Spinal cord (tissue), 10 donors: ENCODE results near the gene TPX2. TPM values are rescaled to one million over a fixed set of nuclear protein-coding genes. Genes with fewer than 3 reads are reported as not detected.

Experiments
- DNase-seq, 6 donors: peaks; one replicate each; pipeline versions ENCODE4 v3.0.0 to v3.0.0-alpha.2; 2013 to 2015; ENCODE audit warnings: low spot score in 6 of 6, low read depth in 4 of 6
- H3K27ac ChIP-seq: one replicate; pipeline ENCODE4 v1.5.1; 2013; ENCODE audit warnings: low read depth, low read length, control low read depth
- H3K27me3 ChIP-seq: one replicate; pipeline ENCODE4 v1.6.1; 2013; ENCODE audit warnings: low read length; ENCODE audit not compliant: control insufficient read depth, insufficient read depth
- H3K36me3 ChIP-seq: one replicate; pipeline ENCODE4 v1.6.1; 2013; ENCODE audit warnings: low read length; ENCODE audit not compliant: control insufficient read depth, insufficient read depth
- H3K4me1 ChIP-seq: one replicate; pipeline ENCODE4 v1.6.1; 2013; ENCODE audit warnings: low read length; ENCODE audit not compliant: control insufficient read depth, insufficient read depth
- H3K4me3 ChIP-seq: one replicate; pipeline ENCODE4 v1.5.1; 2013; ENCODE audit warnings: low read depth, low read length, control low read depth
- H3K9me3 ChIP-seq: one replicate; pipeline ENCODE4 v1.6.1; 2013; ENCODE audit warnings: low read length; ENCODE audit not compliant: control insufficient read depth, insufficient read depth
- WGBS: methylation state at CpG from one replicate; pipeline ENCODE4 v1.1.5; 2013; ENCODE audit warnings: missing lambda C conversion rate; ENCODE audit not compliant: insufficient coverage; 5-methylcytosine and 5-hydroxymethylcytosine counted together
- polyA plus RNA-seq, 2 donors: library from polyadenylated mRNA; unstranded; fragments of 120-200 nt; gene quantifications; one replicate each; pipeline ENCODE4 v1.2.1, GENCODE V29; 2013; ENCODE audit not compliant: insufficient read length in 2 of 2
- total RNA-seq, 2 donors: library from RNA; depleted of rRNA in 1 of 2; stranded (reverse); fragments of 120-200 nt in 1 of 2; fragments of >200 nt in 1 of 2; gene quantifications; one replicate each; pipeline versions ENCODE4 v1.2.3 to v1.2.4, GENCODE V29; 2013 to 2014
- donor health status: healthy.

Gene TPX2
- total and polyA plus RNA-seq, 4 donors = 14.4 to 31.8 (median 27.5) TPM

GRCh38 chr20:31760519-31761240 lies 21.6 kb downstream of the TPX2 start:
- 100% methylated on average over 5 of the region's 6 CpGs for WGBS
- no peaks in the 10 kb centered on the region for H3K9me3 ChIP-seq
- no peaks in the 10 kb centered on the region for H3K36me3 ChIP-seq
- no peak overlapping the region for H3K4me3 ChIP-seq
- no peaks in the 10 kb centered on the region for H3K4me1 ChIP-seq
- DNase-seq = no peak
- H3K27me3 ChIP-seq = no peaks in the 10 kb centered on the region
- no peak overlapping the region for H3K27ac ChIP-seq

- Histone ChIP-seq H3K9me3 (no peaks in the 10 kb centered on the region), H3K27me3 (no peaks in the 10 kb centered on the region), H3K27ac (no peak overlapping the region), H3K4me1 (no peaks in the 10 kb centered on the region), H3K36me3 (peaks cover 6% of the 10 kb centered on the region), H3K4me3 (no peak overlapping the region)
- DNase-seq = no peak
- WGBS = no CpG with 5 or more reads among the region's 2 CpGs
Observed at GRCh38 chr20:31764641-31765305, 25.7 kb downstream of the TPX2 start.

- no peaks in the 10 kb centered on the region for H3K27me3 ChIP-seq
- no peaks in the 10 kb centered on the region for H3K9me3 ChIP-seq
- no peaks in the 10 kb centered on the region for H3K4me1 ChIP-seq
- 100% methylated on average over 2 of the region's 3 CpGs for WGBS
- peaks cover 15% of the 10 kb centered on the region for H3K36me3 ChIP-seq
- DNase-seq = no peak
- H3K27ac ChIP-seq = no peak overlapping the region
- no peak overlapping the region for H3K4me3 ChIP-seq
Observed at GRCh38 chr20:31767805-31768204, 28.7 kb downstream of the TPX2 start.

GRCh38 chr20:31769681-31770080 lies 30.6 kb downstream of the TPX2 start:
- Histone ChIP-seq H3K36me3 (peaks cover 15% of the 10 kb centered on the region), H3K27me3 (no peaks in the 10 kb centered on the region), H3K4me3 (no peak overlapping the region), H3K27ac (no peak overlapping the region), H3K9me3 (no peaks in the 10 kb centered on the region), H3K4me1 (no peaks in the 10 kb centered on the region)
- no peak for DNase-seq
- 100% methylated on average over 1 of the region's 5 CpGs for WGBS

GRCh38 chr20:31770243-31770642 lies 31.2 kb downstream of the TPX2 start:
- Histone ChIP-seq H3K4me3 (no peak overlapping the region), H3K27ac (no peak overlapping the region), H3K27me3 (no peaks in the 10 kb centered on the region), H3K36me3 (peaks cover 15% of the 10 kb centered on the region), H3K4me1 (no peaks in the 10 kb centered on the region), H3K9me3 (no peaks in the 10 kb centered on the region)
- DNase-seq = no peak
- no CpG with 5 or more reads among the region's 1 CpG for WGBS

GRCh38 chr20:31774408-31774807 lies 35.3 kb downstream of the TPX2 start:
- H3K27me3 ChIP-seq = no peaks in the 10 kb centered on the region
- no peaks in the 10 kb centered on the region for H3K4me1 ChIP-seq
- H3K4me3 ChIP-seq = no peak overlapping the region
- H3K9me3 ChIP-seq = no peaks in the 10 kb centered on the region
- no peak for DNase-seq
- H3K36me3 ChIP-seq = peaks cover 14% of the 10 kb centered on the region
- WGBS = no CpG with 5 or more reads among the region's 1 CpG
- H3K27ac ChIP-seq = no peak overlapping the region

GRCh38 chr20:31780839-31781238 lies 41.7 kb downstream of the TPX2 start:
- Histone ChIP-seq H3K27me3 (no peaks in the 10 kb centered on the region), H3K36me3 (peaks cover 20% of the 10 kb centered on the region), H3K4me3 (no peak overlapping the region), H3K27ac (no peak overlapping the region), H3K9me3 (no peaks in the 10 kb centered on the region), H3K4me1 (no peaks in the 10 kb centered on the region)
- no peak for DNase-seq
- WGBS = no CpG with 5 or more reads among the region's 2 CpGs

- Histone ChIP-seq H3K36me3 (peaks cover 17% of the 10 kb centered on the region), H3K4me1 (no peaks in the 10 kb centered on the region), H3K27me3 (no peaks in the 10 kb centered on the region), H3K9me3 (no peaks in the 10 kb centered on the region), H3K27ac (no peak overlapping the region), H3K4me3 (no peak overlapping the region)
- 100% methylated on average over 3 of the region's 4 CpGs for WGBS
- DNase-seq = no peak
Observed at GRCh38 chr20:31781945-31782344, 42.9 kb downstream of the TPX2 start.

GRCh38 chr20:31784354-31785044 lies 45.4 kb downstream of the TPX2 start:
- WGBS = 93% methylated on average over 5 of the region's 7 CpGs
- Histone ChIP-seq H3K27ac (no peak overlapping the region), H3K27me3 (no peaks in the 10 kb centered on the region), H3K36me3 (peaks cover 15% of the 10 kb centered on the region), H3K4me3 (no peak overlapping the region), H3K9me3 (no peaks in the 10 kb centered on the region), H3K4me1 (no peaks in the 10 kb centered on the region)
- no peak for DNase-seq
